GM19193 (cell line): ENCODE measurements around the gene RHBDF1.

Source experiments
- POLR2A ChIP-seq: IDR thresholded peaks from 4 replicates; pipeline ENCODE4 v1.6.1; 2011; ENCODE audit not compliant: insufficient read depth, insufficient read length; ENCODE audit errors: extremely low read depth

The RHBDF1 gene

GRCh38 chr16:72561-73548 lies at the start of gene RHBDF1:
RHBDF1 (minus strand) TSS chr16:72631; CDS start chr16:65015, 7,616 bp downstream.
- no peak for TF ChIP-seq POLR2A

DNA sequence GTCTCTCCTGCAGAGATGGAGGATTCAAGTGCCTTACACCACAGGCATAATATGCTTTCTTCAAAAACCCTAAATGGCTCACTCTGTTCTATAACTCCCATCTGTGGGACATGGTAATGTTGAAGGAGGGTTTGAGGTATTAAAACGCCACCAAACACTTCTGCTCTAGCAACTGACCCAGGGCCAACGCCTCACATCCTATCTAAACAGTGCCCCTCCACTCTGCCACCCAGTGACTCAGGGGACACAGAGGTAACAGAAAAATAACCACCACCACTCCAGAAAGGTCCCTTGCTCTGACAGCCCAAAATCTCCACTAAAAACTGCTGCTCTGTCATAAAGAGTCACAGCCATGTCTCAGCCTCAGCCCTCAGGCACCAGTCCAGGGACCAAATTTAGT lies 48.3 kb upstream of the RHBDF1 start:
- TF ChIP-seq POLR2A, result no peak

- TF ChIP-seq POLR2A, result no peak
Observed at GRCh38 chr16:119835-120491, 47.5 kb upstream of the RHBDF1 start.

DNA sequence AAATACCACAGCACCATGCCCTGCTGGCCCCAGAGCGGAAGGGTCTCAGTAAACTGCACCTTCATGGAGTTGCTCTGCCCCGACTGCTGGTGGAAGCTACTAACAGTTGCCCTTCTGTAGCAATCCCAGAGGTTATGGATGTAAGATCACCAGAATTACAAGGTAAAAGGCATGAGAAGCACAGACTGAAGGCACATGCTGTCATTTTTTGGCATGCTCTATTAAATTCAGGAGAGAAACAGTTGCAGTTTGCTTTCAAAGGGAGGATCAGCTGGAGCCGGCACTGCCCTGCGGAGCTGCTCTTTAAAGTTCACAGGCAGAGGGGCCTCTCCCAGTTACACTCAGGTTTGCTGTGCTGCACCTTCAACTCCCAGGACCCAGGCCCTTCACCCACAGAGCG lies 46.9 kb upstream of the RHBDF1 start:
- no peak for TF ChIP-seq POLR2A

GRCh38 chr16:118857-119256 lies 46.4 kb upstream of the RHBDF1 start:
- no peak for TF ChIP-seq POLR2A

- TF ChIP-seq POLR2A, result no peak
Observed at GRCh38 chr16:117379-118365, 45.2 kb upstream of the RHBDF1 start.

- no peak for TF ChIP-seq POLR2A
Observed at GRCh38 chr16:116015-116414, 43.6 kb upstream of the RHBDF1 start.

DNA sequence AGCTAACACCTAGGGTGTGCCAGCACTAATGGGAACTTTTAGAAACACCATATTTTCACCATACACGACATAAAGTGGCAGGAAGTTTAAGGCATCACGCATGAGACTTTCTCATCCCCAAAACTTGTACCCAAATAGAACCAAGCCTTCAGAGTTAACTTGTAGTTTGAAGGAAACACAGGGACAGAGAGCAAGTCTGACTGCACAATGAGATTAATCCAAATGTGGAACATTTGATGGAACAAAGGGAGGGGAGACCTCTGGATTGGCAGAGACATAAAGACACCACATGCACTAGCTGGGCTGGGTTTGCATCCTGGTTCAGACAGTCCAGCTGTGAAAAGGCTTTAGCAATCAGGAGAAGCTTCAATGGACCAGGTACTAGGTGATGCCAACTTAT lies 41.9 kb upstream of the RHBDF1 start:
- no peak for TF ChIP-seq POLR2A

- TF ChIP-seq POLR2A, result no peak
Observed at GRCh38 chr16:112153-112840, 39.9 kb upstream of the RHBDF1 start.

DNA sequence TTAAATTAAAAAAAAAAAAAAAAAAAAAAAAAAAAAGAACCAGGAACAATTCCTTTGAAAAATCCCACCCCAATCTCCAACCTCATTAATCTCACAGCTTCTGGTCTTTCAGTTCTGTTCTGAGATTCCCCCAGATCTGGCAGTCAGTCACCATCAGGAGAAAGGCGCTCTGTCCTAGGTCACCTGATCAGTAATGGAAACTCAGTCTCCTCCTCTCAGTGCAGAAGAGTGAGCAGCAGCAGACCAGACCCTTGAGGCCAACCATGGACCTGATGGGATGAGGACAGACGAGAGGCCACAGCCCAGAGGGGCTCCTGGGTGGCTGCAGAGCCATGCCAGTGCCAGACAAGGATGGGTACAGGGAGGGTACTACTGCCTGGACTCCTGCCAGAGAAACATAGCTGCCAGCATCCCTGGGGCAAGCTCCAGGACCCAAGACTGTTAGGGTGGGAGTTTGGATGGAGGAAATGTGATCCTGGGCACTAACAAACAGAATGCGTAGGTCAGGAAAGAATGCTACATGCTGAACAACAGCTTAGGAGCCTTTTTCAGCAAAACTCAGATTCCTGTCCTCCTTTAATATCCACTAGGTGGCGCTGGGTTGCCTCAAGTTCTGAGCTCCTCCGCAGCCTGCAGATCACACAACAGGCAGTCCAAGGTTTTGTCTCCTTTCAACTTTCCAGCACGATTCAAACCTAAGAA lies 34.3 kb upstream of the RHBDF1 start:
- TF ChIP-seq POLR2A, result no peak

- TF ChIP-seq POLR2A, result no peak
Observed at GRCh38 chr16:105521-105920, 33.1 kb upstream of the RHBDF1 start.

- TF ChIP-seq POLR2A, result no peak
Observed at GRCh38 chr16:104928-105327, 32.5 kb upstream of the RHBDF1 start.

- no peak for TF ChIP-seq POLR2A
Observed at GRCh38 chr16:104355-104754, 31.9 kb upstream of the RHBDF1 start.
